Activated naive CD8-positive, alpha-beta T cell (primary cell): ENCODE results near the gene ATG13.
A peak's percentile ranks its signal among the peaks of the same experiment; 100 is the strongest.

ENCODE experiments used
- H3K27ac Mint-ChIP-seq: one replicate; pipeline ENCODE4 v1.8.0; 2021; ENCODE audit warnings: mixed read lengths
- H3K27me3 Mint-ChIP-seq: one replicate; pipeline ENCODE4 v1.8.0; 2021; ENCODE audit warnings: mixed read lengths
- H3K36me3 Mint-ChIP-seq: one replicate; pipeline ENCODE4 v1.8.0; 2021; ENCODE audit warnings: mixed read lengths
- H3K4me1 Mint-ChIP-seq: one replicate; pipeline ENCODE4 v1.8.0; 2021; ENCODE audit warnings: low read depth, mixed read lengths
- H3K4me3 Mint-ChIP-seq: one replicate; pipeline ENCODE4 v1.8.0; 2021; ENCODE audit warnings: mild to moderate bottlenecking, mixed read lengths
- H3K9me3 Mint-ChIP-seq: one replicate; pipeline ENCODE4 v1.8.0; 2021; ENCODE audit warnings: low read depth, mixed read lengths

ATG13 gene

DNA sequence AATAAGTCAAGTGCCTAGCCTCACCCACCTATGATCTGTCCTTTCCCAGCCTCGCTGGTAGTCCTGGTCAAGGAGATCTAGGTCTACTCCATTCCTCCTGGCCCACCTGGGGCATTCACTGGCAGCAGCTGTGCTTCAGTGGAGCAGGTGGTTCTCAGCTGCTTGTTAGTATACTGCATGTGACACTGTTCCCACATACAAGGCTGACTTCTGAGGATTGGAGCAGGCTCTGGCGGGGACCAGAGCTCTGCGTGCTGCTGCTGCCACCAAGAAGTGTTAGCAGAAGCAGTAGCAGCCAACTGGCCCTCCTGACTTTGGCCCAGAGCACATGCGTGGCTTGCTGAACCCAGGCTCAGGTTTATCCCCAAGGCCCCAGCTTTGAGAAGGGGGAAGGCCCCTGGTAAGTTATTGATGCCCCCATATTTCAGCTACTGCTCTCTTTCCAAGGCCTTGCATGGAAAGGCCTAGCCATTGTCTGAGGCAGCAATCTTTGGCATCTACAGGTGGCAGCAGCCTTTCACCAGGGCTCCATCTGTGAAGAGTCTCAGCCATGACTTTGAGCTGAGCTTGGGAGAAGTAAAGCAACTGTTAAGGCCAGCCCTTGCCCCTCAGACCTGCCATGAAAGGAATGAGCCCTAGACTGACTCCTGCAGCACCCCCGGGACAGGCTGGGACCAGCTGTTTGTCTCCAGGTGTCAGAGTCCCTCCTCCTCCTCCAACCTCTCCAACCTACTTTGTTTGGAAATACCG is 56.5 kb downstream of the ATG13 start:
- H3K27me3 Mint-ChIP-seq, result no peaks in the 10 kb centered on the region

DNA sequence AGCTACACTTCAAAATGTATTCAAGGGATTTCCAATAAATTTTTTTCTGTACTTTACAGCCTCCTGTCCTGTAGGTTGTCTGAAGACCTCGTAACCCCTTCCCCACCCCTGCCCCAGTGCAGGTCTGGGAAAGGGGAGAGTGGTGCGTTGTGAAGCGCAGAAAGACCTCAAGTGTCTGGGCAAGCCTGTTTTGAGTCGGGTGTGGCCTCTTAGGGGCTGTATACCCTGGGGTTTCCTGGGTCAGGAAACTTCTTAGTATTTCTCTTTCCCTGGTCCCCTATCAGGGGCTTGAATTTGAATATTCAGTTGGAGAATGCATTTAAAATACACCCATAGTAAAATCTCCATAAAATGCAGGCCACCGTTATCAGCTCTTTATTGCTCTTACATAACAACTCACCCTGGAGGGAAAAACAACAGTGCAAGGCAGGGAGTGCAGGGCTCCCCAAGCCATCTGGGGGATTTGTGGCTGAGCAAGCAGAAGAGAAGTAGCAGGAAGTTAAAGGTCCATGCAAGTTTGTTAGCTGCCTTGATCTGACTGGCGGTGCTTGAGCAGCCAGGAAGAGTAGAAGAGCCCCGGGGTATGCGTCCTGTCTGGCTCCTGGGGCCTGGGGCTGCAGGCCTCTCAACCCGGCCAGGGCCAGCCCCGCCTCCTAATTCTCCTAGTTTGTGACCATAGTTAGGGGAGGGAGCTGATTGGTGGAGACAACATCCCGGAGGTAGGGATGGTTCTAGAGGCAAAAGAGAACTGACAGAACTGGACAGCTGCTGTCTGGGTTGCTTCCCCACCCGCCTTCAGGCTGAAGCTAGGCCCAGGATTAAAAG is 57.3 kb downstream of the ATG13 start:
- peak overlapping the region; percentile 78 for H3K27ac Mint-ChIP-seq
- H3K9me3 Mint-ChIP-seq, result no peaks in the 10 kb centered on the region
- peaks cover 6% of the 10 kb centered on the region for H3K36me3 Mint-ChIP-seq
- H3K4me1 Mint-ChIP-seq, result peaks cover 76% of the 10 kb centered on the region
- H3K27me3 Mint-ChIP-seq, result no peaks in the 10 kb centered on the region
- peak overlapping the region; percentile 12 for H3K4me3 Mint-ChIP-seq

More for the DNA sequence above, 56.5 kb downstream of the ATG13 start:
- Mint-ChIP-seq H3K27ac (peak overlapping the region; percentile 78), H3K9me3 (no peaks in the 10 kb centered on the region), H3K4me1 (peaks cover 83% of the 10 kb centered on the region), H3K36me3 (peaks cover 6% of the 10 kb centered on the region), H3K4me3 (no peak overlapping the region)

DNA sequence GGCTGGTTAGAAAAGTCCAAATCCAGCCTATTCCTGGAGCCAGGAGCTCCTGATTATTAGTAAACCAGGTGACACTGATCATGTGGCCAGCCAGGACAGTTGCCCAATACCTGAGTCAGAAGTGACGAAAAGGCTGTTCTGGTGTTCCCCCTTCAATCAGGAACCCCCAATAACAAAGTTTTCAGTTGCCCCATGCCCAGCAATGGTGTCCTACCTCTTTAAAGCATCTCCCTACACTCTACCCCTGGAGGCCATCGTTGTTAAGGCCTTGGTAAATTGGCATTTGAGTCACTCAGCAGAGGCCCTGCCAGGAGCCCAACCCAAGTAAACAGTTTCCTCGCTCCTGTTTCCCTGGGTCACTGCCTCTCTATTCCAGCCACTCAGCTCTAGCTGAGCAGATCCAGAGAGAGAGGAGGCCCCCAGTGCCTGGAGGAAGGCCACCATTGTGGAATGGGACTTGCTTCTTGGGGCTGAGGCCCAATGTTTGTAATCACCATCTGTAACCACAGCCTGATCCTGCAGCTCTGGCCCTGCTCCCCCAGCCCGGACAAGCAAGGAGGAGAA is 58.0 kb downstream of the ATG13 start:
- no peaks in the 10 kb centered on the region for H3K9me3 Mint-ChIP-seq
- H3K36me3 Mint-ChIP-seq, result peaks cover 6% of the 10 kb centered on the region
- peaks cover 70% of the 10 kb centered on the region for H3K4me1 Mint-ChIP-seq
- H3K4me3 Mint-ChIP-seq, result no peak overlapping the region
- H3K27me3 Mint-ChIP-seq, result no peaks in the 10 kb centered on the region
- H3K27ac Mint-ChIP-seq, result peak overlapping the region; percentile 78

DNA sequence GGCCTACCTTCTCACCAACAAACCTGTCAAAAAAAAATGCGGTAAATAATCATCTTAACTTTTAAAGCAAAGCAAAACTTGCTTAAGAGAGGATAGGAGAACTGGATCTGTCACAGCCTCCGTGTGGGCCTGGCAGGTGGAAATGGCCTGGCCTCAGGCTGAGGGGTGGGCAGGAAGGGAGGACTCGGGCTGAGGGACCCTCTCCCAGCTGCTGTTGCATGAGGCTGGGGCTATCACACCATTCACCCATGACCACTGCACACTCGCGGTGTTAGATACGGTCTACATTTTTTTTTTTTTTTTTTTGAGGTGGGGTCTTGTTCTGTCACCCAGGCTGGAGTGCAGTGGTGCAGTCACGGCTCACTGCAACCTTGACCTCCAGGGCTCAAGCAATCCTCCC is 58.6 kb downstream of the ATG13 start:
- Mint-ChIP-seq H3K27ac (no peak overlapping the region), H3K4me3 (no peak overlapping the region), H3K4me1 (peaks cover 65% of the 10 kb centered on the region), H3K9me3 (no peaks in the 10 kb centered on the region), H3K36me3 (peaks cover 6% of the 10 kb centered on the region), H3K27me3 (no peaks in the 10 kb centered on the region)

DNA sequence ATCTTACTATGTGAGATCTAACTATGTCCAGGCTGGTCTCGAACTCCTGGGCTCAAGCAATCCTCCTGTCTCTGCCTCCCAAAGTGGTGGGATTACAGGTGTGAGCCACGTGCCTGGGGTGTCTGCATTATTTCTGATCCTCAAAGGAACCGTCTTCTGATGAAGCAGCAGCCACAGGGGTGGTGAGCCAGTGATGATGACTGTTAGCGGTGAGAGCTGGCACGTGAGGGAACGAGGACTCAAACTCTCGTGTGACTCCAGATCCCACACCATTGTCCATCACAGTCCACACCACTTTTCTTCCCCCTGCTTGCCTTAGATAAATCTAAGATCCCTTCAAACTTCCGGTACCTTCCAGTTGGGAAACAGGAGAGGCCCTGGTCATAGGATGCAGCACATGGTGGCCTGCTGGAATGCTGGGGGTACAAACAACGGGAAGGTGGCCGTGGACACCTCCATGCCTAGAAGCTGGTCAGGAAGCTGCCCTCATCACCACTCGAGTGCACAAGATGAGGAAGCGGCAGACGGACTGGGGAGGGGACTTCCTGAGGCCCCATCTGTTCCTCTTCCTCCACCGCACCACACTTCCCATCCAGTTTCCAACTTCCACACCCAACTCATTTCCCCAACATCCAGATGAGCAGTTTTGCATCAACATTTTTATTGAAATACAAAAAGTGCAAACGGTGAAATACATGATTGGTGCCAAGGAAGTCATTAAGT is 59.2 kb downstream of the ATG13 start:
- peak overlapping the region; percentile 75 for H3K27ac Mint-ChIP-seq
- H3K4me3 Mint-ChIP-seq, result no peak overlapping the region
- H3K4me1 Mint-ChIP-seq, result peaks cover 59% of the 10 kb centered on the region
- H3K27me3 Mint-ChIP-seq, result no peaks in the 10 kb centered on the region
- no peaks in the 10 kb centered on the region for H3K9me3 Mint-ChIP-seq
- peaks cover 6% of the 10 kb centered on the region for H3K36me3 Mint-ChIP-seq

DNA sequence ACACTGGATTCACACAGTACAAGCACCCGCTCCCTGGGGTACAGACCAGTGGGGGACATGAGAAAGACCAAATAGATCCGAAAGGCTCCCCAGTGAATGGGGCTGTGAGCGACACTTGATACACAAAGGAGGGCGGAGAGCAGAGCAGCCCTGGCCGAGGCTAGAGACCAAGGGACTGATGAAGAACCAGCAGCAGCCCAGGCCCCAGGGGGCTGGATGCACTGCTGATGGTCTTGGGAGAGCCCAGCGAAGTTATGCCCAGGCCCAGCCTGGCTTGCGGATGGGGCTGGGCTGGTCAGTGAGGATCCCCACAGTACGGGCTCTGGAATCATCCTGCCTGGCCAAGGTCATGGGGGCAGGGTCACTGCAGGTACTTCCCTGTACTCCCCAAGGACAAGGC is 59.8 kb downstream of the ATG13 start:
- H3K27me3 Mint-ChIP-seq, result no peaks in the 10 kb centered on the region
- peaks cover 6% of the 10 kb centered on the region for H3K36me3 Mint-ChIP-seq
- no peaks in the 10 kb centered on the region for H3K9me3 Mint-ChIP-seq
- H3K4me1 Mint-ChIP-seq, result peaks cover 53% of the 10 kb centered on the region
- H3K27ac Mint-ChIP-seq, result peak overlapping the region; percentile 75
- H3K4me3 Mint-ChIP-seq, result no peak overlapping the region

DNA sequence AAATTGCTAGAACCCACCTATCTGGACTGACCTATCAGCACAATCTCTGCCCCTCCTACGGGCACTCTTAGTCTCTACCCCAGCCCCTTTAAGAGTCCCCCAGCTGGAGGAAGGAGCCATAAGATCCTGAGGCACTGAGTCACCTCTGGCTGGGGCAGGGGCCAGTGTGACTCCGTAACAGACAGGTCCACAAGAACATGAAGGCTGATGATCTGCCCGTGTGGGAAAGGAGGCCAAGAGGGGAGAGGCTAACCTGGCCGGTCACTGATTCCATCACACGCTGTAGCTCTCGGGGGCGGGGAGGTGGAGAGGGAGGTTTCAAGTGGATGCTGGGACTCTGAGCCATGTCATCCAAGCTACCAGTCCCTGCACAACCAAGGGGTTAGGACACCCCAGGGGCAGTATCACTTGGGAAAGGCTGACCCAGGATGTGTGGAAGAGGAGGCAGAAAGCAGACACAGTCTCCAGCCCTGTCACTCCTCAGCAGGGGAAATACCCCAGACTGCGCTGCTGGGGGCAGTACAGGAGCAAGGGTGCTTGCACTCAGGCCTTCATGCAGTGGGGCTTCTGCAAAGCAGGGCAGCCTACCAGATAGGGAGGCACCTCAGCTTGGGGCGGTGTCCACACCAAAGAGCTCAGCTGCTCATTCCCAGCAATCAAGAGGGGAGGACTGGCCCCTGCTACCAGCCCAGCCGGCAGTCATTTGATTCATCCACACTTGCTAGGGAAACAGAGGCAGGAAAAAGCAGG is 60.8 kb downstream of the ATG13 start:
- Mint-ChIP-seq H3K4me3 (no peak overlapping the region), H3K9me3 (no peaks in the 10 kb centered on the region), H3K4me1 (peaks cover 43% of the 10 kb centered on the region), H3K27ac (no peak overlapping the region), H3K36me3 (peaks cover 2% of the 10 kb centered on the region), H3K27me3 (no peaks in the 10 kb centered on the region)

DNA sequence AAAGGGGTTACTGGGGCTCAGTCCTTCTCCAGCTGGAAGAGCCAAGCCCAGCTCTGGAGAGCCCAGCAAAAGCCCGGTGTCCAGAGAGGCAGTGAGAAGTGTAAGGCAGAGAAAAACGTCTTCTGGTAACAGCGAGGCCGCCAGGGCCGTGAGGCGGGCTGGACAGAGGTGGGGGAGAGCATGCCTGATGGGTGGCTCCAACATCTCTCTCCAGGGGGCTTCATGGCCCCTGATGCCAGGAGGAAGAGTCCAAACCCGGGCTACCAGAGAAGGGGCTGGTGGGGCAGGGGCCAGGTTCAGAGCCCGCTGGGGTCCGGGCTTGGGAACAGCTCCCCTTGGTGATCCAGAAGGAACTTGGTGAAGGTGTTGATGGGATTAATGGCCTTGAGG is 61.4 kb downstream of the ATG13 start:
- H3K9me3 Mint-ChIP-seq, result no peaks in the 10 kb centered on the region
- peaks cover 38% of the 10 kb centered on the region for H3K4me1 Mint-ChIP-seq
- H3K36me3 Mint-ChIP-seq, result peaks cover 2% of the 10 kb centered on the region
- no peak overlapping the region for H3K4me3 Mint-ChIP-seq
- H3K27me3 Mint-ChIP-seq, result no peaks in the 10 kb centered on the region
- H3K27ac Mint-ChIP-seq, result no peak overlapping the region

DNA sequence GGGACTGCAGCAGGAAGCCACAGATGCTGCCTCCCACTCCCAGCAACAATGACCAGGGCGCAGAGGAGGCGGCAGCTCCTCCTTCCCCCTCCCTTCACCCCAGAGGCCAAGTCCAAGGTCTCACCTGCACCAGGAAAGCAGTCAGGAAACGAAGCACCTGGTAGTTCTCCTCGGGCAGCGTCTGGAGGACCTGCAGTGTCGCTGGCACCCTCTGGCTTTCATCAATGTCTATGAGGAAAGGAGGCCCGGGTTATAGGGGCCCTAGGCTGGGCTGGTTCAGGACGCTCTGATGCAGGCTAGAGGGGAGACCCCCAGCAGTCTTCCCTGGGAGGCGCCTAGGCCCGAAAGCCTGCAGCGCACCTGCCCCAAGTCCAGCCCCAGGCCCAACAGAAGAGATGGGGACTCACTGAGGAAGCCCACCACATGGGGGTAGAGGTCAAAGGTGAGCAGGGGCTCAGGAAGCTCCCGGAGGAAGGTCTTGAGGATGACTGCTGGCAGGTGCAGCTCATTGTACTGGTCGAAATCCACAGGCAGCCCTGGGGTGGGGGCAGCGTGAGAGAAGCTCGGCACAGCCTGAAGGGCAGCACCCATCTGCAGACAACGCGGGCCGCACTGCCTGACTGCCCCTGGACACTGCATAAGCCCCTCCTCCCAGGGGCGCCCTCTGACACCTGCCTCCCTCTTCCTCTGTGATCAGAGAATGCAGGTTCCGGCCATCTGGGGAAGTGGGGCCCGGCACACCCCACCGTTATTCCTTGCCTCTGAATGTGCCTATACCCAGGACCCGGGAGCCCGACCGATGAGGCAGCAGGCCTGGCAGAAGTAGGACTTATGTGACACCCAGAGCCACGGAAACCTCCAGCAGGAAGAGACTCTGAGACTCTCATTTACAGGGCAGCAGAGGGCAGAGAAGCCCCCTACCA is 62.1 kb downstream of the ATG13 start:
- H3K9me3 Mint-ChIP-seq, result no peaks in the 10 kb centered on the region
- no peaks in the 10 kb centered on the region for H3K27me3 Mint-ChIP-seq
- no peak overlapping the region for H3K4me3 Mint-ChIP-seq
- H3K27ac Mint-ChIP-seq, result no peak overlapping the region
- H3K36me3 Mint-ChIP-seq, result peaks cover 2% of the 10 kb centered on the region
- peaks cover 31% of the 10 kb centered on the region for H3K4me1 Mint-ChIP-seq

DNA sequence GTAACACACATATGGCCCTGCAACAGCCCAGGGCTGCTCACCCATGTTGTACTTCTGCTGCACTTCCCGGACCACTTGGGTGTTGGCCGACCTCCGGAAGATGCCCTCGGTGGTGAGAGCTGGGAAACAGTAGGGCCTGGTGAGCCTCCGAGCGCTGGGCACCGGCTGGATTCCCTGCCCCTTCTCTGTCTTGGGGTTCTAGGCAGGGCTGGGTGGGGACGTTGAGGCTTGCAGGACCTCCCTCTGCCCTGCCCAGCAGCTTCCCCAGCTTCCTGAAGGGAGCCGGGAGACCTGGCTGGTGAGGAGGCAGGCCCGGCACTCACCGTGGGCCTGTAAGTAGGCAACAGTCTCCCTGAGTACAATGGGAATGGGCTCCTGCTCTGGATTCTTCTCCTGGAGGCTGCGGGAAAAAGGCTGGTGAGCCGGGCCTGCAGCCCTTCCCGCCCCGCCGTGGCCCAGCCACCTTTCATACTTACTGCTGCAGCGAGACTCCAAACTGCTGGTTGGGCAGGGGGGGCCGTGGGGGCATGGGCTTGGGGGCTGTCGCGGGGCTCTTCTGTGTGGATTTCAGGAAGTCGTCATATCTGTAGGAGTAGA is 62.9 kb downstream of the ATG13 start:
- peaks cover 23% of the 10 kb centered on the region for H3K4me1 Mint-ChIP-seq
- no peak overlapping the region for H3K4me3 Mint-ChIP-seq
- H3K27me3 Mint-ChIP-seq, result no peaks in the 10 kb centered on the region
- no peak overlapping the region for H3K27ac Mint-ChIP-seq
- peaks cover 2% of the 10 kb centered on the region for H3K36me3 Mint-ChIP-seq
- H3K9me3 Mint-ChIP-seq, result no peaks in the 10 kb centered on the region

DNA sequence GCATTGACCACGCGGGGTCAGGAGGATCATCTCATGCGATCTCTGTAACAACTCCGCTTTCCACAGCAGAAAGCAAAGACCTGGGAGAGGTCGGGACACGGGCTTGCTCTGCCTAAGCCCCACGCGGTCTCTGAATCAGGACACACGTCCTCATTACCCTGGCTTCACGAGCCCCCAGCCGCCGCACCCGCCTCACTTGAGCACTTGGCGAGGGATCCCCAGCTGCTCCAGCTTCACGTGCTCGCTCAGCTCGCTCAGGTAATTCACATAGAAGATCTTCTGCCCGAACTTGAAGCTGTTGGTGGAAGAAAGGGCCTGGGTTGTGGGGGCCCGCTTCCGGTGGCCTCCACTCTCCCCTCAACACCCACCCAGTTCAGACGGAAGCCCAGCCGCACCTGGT is 63.5 kb downstream of the ATG13 start:
- peaks cover 2% of the 10 kb centered on the region for H3K36me3 Mint-ChIP-seq
- no peak overlapping the region for H3K4me3 Mint-ChIP-seq
- no peaks in the 10 kb centered on the region for H3K27me3 Mint-ChIP-seq
- no peak overlapping the region for H3K27ac Mint-ChIP-seq
- H3K9me3 Mint-ChIP-seq, result no peaks in the 10 kb centered on the region
- H3K4me1 Mint-ChIP-seq, result peaks cover 18% of the 10 kb centered on the region

DNA sequence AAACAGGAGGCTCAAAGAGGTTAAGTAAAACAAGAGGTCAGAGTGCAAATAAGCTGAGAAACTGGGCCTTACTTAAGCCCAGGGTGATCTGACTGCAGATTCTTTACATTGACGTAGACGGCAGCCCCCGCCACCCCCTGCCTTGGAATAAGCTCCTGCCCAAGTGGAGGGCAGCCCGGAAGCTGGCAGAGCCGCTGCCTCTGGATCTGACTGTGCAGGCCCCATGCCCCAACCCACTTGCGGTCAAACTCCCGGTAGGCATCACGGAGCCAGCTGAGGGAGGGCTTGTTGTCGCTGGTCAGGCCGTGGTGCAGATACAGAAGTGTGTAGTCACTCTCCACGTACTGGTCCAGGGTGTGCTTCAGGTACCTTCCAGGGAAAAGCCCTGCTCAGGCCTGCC is 64.5 kb downstream of the ATG13 start:
- Mint-ChIP-seq H3K36me3 (peaks cover 2% of the 10 kb centered on the region), H3K27ac (no peak overlapping the region)

More for the DNA sequence above, 64.5 kb downstream of the ATG13 start:
- no peaks in the 10 kb centered on the region for H3K9me3 Mint-ChIP-seq
- no peak overlapping the region for H3K4me3 Mint-ChIP-seq
- peaks cover 10% of the 10 kb centered on the region for H3K4me1 Mint-ChIP-seq
- no peaks in the 10 kb centered on the region for H3K27me3 Mint-ChIP-seq
